Activated effector memory CD4-positive, alpha-beta T cell treated with anti-CD3 and anti-CD28 coated beads, Interleukin-2, amount 50 U/mL, for 16 hours (primary cell): Measurements from ENCODE around the gene ZSCAN25.
"Not testable (repeated sequence)": the region's sequence is repeated elsewhere in the genome, so short reads cannot be mapped to it uniquely, and the experiment has no call there.

ENCODE experiments used
- DNase-seq: peaks from one replicate; pipeline ENCODE4 v3.0.0-alpha.2; 2020

The ZSCAN25 gene

DNA sequence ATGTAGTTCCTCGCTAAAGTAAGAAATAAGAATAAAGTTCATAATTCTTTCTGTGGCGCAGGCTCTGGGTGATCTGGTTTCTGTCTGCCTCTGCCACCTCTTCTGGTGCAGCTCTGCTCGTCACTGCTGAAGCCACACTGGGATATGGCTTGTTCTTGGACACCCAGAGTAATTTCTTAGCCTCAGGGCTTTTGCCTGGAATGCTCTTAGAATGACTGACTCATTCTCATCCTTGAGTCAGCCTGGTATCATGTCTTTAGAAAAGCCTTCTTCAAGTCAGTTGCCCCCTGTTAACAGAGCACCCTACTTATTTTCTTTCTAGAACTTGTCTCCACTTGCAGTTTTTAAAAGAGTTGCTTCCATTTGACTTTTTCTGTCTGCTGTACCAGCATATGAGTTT lies 2.0 kb downstream of the ZSCAN25 start:
- no peak for DNase-seq

DNA sequence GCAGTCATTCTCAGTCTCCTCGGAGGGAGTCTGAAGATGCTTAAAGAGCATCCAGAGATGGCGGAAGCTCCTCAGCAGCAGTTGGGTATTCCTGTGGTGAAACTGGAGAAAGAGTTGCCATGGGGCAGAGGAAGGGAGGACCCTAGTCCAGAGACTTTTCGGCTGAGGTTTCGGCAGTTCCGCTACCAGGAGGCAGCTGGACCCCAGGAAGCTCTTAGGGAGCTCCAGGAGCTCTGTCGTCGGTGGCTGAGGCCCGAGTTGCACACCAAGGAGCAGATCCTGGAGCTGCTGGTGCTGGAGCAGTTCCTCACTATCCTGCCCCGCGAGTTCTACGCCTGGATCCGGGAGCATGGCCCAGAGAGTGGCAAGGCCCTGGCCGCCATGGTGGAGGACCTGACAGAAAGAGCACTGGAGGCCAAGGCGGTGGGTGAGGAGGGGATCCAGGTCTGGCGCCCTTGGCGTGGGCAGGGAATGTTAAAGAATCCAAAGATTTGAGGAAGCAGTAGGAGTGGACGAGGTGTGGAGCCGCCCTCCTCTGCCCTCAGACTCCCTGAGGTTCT lies 2.9 kb downstream of the ZSCAN25 start:
- DNase-seq, result no peak

DNA sequence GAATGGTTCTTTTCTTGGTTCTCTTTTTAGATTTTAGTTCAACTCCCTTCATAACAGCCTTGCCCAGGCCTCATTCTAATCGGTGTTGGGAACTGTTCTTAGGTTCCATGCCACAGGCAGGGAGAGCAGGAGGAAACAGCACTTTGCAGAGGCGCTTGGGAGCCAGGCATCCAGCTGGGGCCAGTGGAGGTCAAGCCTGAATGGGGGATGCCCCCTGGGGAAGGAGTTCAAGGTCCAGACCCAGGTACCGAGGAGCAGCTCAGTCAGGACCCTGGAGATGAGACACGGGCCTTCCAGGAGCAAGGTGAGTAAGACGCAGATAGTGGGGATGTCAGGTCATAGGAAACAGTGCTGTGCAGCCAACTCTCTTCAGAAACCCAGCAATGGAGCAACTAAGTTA lies 4.5 kb downstream of the ZSCAN25 start:
- no peak for DNase-seq

DNA sequence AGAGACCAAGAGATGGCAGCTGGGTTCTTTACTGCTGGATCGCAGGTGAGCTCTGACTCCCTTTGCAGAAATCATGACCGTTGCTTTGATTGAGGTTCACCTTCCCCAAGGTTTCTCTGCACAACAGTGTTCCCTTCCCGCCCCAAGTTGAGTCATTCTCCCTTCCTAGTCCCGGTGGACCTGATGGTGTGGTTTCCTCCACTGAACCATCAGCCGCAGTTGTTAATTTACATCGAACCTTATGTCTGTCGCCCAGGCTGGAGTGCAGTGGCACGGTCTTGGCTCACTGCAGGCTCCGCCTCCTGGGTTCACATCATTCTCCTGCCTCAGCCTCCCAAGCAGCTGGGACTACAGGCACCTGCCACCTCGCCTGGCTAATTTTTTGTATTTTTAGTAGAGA lies 5.8 kb downstream of the ZSCAN25 start:
- DNase-seq, result no peak

DNA sequence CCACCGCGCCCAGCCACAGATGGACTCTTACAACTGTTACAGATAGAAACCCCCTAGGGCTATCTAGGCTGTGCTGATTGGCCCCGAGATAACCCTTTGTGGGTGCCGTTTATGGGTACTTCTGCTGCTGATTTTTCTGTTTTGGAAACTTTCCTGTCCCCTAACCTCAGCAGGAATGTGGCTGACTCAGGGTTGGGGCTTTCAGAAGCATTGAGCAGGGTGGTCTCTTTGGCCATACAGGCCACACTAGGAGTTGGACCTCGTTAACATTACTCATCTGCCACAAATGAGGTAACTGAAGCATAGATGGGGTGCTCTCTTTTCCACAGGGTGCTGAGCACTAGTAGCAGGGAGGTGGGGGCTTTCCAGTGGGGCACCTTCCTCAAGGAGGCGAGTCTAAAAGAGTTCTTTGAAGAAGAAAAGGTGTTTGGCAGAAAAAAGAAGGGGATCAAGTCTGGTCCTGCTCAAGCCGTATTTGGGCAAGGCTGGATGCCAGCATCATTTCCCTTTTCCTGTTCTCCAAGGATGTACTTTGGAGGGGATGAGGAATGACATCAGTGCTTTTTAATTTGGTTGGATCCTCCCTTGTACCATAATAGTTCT lies 6.4 kb downstream of the ZSCAN25 start:
- DNase-seq, result no peak

DNA sequence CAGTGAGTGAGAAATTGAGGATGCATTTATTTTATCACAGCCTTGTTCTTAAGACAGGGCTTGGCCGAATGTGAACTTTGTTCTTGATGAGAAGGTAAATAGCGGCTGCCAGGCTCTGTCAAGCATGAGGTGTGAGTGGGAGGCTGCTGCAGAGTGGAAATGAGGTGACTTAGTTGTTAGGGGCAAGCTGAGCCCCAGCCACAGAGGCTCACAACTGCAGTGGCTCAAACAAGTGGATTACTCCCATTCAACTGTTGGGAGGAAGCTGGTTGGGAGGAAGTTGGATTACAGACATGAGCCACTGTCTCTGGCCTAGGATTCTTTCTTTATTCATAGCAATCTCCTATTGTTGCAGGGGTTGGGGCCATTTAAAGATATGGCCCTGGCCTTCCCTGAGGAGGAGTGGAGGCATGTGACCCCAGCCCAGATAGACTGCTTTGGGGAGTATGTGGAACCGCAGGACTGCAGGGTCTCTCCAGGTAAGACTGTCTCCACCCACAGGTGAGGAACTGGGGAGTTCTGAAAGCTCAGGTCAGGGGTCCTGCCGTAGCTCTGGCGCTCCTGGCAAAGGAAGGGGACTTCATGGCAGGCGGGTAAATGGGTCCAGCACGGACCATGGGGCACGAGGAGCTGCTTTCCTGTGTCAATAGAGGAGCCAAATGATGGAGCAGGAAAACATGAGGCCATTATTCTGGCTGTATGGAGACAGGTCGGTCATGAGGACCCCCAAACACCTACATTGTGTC lies 7.1 kb downstream of the ZSCAN25 start:
- no peak for DNase-seq

DNA sequence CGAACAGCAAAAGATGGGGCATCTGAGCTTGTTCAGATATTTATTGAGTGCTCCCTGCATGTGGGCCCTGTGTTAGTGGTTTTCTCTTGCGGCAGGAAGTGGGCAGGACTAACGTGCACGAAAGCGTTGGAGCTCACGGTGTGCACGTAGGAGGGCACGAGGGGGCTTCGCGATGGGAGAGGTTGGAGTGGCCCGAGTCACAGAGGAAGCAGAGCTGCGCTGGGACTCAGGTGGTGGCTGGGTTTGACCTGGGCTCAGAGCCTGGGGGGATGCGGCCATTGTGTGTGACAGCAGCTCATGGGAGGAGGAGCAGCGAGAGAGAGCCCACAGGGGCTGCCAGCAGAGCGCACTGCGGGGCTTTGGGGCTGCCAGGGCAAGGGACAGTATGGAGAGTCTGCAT lies 7.7 kb downstream of the ZSCAN25 start:
- peak; percentile 84 for DNase-seq

DNA sequence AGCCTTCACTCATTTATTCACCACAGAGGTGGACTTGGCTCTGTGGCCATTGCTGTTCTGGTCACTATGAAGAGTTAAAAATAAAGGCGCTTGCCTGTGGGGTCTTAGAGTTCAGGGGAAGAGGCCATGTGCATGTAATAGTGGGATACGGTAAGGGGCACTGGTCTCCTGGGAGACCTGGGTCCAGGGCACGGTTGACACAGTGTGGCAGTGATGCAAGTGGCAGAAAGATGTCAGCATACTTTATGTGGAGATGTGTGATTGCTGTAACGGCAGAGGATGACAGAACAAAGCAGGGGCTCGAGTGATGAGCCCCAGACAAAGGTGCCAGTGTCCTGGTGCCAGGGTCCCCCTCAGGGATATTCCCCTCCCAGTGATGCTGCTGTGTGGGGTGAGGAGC lies 8.6 kb downstream of the ZSCAN25 start:
- DNase-seq, result no peak

DNA sequence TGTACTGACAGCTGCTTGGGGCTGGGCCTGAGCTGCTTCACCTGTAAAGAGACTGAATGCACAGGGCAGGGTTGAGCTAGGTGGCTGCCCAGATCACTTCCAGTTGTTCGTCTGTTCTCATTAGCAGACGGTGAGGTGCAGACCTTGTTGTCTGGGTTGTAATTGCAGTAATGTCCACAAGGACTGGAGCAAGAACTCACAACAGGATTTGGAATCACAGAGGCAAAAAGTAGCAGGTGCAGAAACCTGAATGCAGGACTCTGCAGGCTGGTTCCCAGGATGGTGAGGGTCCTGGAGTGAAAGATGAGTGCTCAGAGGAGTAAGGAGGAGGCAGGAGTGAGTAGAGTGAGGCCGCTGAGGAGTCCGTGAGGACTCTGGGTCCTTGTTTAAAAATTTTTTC lies 9.2 kb downstream of the ZSCAN25 start:
- DNase-seq, result no peak

DNA sequence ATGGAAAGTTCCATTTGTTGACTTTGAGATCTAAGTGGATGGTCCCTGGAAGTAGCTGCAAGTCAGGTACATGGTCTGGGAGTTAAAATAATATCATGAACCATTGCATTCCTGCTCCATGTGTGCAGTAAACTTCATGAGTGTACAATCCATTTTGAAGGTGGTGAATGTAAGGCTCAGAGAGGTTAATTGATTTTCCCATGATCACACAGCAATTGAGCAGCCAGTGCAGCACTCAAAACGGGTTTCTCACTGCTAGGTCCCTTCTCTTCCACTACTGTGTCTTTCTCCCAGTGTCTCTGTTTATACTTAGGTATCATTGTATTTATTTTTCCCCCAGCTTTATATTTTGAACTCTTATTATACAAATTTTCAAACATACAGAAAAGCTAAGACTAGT lies 9.9 kb downstream of the ZSCAN25 start:
- no peak for DNase-seq

DNA sequence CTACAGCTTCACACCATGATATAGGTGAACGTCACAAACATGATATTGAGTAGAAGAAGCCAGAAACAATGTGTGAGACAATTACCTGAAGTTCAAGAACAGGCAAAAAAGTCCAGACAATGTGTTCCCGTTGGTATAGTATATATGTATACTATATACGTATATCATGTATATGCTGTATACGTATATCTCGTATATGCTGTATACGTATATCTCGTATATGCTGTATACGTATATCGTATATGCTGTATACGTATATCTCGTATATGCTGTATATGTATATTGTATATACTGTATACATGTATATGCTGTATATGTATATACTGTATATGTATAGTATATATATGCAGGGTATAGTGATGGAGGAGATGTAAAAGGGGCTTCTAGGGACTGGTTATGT lies 10.8 kb downstream of the ZSCAN25 start:
- DNase-seq, result no peak

DNA sequence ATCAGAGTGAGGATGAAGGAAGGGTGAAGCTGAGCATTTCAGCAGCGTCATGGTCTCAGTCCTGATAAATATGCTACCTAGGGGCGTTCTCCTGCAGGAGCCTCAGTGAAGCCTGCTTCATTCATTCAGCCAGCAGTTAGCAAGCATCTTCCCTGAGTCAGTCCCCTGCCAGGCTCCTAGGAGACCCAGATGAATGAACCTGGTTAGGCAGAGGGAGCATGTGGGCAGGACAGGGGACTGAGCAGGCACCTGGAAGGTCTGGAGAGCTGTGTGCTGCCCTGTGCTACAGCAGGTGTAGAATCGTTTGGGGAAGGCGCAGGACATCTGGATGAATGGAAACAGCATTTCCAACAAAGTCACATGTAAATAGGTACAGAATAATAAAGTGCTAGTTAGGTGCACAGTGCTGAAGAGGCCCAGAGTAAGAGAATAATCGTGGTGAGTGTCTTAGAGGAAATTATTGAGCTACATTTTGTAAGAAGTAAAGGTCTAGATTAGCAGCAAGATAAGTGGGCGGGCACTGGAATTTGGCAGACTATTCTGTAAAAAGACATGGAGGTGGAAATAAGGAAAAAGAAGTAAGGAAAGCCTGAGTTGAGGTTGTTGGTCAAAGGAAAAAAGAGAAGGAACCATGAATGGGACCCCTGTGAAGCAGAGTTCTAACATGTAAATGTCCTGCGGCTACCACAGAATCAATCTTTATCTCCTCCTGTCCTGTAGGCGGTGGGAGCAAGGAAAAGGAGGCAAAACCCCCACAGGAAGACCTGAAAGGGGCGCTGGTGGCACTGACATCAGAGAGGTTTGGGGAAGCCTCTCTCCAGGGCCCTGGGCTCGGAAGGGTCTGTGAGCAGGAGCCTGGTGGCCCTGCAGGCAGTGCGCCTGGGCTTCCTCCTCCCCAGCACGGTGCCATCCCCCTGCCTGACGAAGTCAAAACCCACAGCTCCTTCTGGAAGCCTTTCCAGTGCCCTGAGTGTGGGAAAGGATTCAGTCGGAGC lies 12.0 kb downstream of the ZSCAN25 start:
- no peak for DNase-seq

DNA sequence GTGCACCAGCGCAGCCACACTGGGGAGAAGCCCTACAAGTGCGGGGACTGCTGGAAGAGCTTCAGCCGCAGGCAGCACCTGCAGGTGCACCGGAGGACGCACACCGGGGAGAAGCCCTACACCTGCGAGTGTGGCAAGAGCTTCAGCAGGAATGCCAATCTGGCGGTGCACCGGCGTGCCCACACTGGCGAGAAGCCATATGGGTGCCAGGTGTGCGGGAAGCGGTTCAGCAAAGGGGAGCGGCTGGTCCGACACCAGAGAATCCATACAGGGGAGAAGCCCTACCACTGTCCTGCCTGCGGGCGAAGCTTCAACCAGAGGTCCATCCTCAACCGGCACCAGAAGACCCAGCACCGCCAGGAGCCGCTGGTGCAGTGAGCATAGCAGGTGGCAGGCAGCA lies 12.9 kb downstream of the ZSCAN25 start:
- DNase-seq, result no peak

DNA sequence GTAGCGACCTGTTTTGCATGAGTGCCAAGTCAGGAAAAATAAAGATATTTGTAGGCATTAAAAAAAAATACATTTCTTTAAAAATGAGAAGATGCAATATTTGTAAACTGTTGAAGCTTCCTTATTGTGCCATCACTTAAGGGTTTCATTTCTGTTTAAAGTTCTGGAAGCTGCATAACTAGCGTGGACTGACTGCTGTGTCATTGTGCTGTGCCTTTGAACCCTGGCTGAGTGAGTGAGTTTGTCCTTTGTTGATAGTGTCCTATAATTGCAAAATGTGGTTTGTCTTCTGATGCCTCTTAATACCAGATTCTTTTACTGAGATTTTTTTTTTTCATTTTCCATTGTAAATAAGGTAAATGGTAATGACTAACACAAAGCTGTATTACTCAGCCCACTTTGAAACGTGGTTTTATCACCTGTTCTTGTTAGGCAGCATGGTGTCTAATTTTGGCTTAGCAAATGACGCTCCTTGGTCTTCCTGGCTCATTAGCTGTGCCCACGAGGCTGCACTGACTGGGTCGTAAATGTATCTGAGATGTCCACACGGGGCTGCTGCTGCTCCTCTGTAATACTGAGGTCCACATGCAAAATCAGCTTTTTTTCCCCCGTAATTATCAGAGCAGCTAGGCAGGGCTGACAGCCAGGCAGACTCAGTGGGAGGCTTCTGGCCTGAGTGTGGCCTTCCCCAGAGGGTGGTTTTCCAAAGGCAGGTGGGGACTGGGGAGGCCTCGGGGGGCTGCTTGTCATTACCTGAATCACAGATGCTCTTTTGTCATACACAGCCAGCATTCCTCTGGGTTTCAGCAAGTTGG lies 14.8 kb downstream of the ZSCAN25 start:
- DNase-seq, result no peak

DNA sequence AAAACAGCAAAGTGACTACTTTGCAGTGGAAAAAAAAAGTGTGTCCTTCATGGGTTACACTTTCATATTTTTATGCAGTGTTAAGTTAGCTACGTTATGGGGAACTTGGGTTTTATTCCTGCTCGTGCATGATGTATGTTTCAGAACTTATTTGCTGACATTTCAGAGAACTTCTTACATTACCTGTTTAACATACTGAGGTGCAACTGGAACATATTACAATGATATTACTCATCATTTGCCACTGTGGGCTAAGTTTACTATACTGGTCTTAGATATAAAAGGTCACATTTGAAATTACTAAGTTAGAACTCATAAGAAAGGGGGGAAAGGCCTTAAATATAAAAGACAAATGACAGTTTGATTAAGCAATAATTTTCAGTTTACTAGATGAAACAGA lies 20.7 kb downstream of the ZSCAN25 start:
- not testable (repeated sequence) for DNase-seq

DNA sequence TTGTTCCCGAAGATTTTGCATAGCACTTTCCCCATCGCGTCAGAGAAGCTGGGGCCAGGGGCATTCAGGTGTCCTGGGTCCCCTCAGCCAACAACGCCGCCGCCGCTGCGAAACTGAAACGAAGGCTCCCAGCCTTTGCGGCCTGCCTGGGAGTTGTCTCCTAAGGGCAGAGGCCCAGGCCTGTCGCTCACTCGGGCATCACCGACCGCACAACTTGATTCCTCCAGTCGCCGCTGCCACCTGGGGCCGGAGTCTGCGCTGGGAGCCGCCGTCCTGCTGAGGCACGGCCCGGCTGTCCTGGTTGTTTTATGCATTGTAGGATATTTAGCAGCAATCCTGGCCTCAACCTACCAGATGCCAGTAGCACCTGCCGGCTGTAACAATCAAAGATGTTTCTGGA lies 22.0 kb downstream of the ZSCAN25 start:
- no peak for DNase-seq

DNA sequence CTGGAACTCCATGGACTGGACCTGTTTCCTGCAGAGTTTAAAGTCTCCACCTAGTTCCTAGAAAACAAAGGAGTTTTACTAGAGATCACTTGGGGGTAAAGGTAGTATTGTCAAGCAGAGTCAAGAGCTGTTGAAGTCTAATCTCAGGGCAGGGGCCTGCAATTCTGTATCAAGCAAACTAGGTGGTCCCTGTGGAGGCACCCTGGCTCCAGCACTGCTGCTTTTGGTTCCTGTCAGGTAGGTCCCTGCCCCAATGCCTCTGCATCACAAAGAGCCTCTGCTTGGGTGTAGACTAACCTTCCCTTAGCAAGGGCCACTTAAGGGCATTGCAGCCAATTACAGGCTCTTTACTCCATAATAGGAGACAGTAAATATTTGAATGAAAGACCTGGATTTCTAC lies 22.5 kb downstream of the ZSCAN25 start:
- no peak for DNase-seq

DNA sequence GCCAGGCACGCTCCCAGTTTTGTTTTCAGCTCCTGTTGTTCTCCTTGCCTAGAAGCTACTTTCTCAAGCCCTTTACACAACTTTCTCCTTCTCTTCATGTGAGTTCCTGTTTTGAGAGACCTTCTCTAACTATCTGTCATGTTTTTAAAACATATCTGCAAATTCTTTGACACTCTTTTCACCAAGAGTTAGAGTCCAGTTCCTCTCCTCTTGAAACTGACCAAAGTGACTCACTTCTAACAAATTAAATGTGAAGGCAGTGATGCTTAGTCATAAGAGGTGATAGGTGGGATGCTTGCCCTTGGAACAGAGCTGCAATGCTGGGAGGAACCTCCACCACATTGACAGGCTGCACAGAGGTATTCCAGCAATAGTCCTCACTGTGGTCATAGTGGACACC lies 25.3 kb downstream of the ZSCAN25 start:
- no peak for DNase-seq

DNA sequence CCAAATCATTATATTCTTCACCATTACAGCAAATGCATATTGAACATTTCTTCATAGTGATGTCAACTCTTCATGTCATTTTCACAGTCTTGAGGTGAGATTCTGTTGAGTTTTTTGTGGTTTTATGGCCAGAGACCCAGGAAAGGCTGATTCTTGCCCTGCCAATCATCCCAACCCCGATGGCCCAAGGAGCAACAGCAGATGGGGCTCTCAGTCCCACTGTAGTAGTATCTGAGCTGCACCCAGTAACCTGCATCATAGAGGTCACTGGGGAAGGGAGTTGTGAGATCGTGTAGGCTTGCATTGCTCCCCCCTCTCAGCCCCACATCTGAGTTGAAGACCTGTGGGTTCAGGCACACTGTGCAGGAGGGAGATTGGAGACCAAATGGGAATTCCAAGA lies 26.7 kb downstream of the ZSCAN25 start:
- no peak for DNase-seq

DNA sequence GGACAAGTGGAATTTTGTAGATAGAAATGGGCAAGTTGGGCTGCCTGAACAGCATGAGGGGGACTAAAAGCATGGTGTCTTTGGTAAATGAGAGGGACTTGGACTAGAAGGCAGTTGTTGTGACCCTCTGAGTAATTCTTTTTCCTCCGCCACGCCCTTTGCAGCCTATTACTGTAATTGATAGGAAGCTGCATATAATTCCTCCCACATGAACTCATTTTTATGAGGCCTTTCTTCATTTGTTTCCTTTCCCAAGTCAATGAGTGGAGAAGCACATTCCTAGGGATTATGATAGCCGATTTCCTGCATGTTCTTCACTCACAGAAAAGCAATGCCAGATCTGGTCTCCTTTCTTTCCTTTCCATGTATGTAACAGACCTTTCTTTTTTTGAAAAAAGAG lies 27.7 kb downstream of the ZSCAN25 start:
- DNase-seq, result no peak

DNA sequence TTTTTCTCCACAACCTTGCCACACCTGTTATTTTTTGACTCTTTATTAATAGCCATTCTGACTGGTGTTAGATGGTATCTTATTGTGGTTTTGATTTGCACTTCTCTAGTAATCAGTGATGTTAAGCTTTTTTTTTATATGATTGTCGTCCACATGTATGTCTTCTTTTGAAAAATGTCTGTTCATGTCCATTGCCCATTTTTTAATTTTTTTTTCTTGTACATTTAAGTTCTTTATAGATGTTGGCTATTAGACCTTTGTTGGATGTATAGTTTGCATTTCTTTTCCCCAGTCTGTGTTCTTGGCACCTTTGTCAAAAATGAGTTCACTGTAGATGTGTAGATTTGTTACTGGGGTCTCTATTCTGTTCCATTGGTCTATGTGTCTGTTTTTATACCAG lies 28.8 kb downstream of the ZSCAN25 start:
- no peak for DNase-seq

DNA sequence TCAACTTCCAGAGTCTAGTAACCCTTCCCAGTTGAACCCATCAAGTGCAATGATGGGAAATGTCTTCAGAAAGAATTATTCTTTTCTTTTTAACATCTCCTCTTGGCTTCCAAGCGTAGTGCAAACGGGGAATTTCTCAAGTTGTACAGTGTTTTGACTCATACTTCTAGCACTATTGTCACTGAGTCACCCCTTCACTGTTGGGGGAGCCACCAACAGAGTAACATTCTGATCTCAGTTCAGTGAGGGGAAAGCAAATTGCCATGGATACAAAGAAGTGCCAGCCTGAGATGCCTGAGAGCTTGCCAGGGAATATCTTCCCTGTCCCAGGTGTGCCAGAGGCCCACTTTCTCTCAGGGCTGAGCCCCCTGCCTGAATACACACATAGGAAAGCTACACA lies 32.1 kb downstream of the ZSCAN25 start:
- DNase-seq, result no peak

DNA sequence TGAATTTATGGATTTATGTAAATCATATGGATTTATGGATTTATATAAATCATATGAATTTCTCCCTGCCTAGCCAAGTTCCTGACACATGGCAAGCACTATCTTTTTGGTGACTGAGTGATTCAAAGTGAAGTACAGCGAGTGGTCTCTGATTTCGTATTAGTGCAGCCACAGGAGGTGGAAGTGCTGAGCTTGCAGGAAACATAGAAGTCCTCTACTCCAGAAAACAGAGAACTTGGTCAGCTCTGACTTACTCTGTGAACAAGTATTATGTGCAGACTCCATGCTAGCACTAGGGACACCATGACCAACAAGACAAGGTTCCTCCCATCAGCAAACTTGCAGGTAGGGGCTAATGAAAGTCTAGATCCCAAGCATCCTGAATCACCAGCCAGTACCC lies 34.5 kb downstream of the ZSCAN25 start:
- DNase-seq, result no peak
